GM19238 (cell line): ENCODE results near the gene TUT7.
"Not testable (repeated sequence)": the region's sequence is repeated elsewhere in the genome, so short reads cannot be mapped to it uniquely, and the experiment has no call there.

Experiments used
- DNase-seq: peaks from one replicate; pipeline ENCODE4 v3.0.0; 2011; ENCODE audit warnings: low spot score; ENCODE audit not compliant: insufficient read length

TUT7 gene

DNA sequence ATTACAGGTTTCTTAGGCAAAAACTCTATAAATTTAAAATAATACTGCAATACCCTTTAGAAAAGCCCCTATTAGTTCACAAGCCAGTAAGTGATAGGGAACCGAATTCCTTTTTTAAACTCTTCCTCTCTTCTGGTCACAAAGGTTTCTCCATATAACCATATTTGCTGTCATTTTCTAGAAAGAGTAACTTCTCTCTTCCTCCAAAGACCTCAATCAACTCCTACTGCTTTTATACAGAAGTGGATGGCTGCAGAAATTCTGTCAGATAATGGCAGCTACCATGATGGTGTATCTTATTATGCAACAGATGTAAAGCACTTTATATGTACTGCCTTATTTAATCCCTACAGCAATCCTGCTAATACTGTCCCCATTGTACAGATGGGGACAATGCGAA is 6.2 kb downstream of the TUT7 start:
- no peak for DNase-seq

DNA sequence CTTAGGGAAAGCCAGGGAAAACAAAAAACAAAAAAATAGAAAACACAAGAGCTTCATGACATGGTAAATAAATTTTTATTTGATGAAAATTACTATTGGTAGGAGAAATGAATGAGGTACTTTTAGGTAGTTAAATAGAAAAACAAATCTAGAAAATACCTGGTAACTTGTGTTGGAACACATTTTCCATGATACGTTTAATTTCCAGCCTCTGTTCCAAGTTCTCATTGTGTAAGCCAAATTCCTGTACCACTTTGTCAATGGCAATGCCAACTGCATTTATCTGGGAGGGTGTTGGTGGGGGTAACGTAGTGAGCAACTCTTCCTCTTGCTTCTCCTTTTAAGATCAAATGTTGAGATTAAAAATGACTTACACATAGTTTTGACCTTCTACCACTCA is 9.4 kb downstream of the TUT7 start:
- no peak for DNase-seq

DNA sequence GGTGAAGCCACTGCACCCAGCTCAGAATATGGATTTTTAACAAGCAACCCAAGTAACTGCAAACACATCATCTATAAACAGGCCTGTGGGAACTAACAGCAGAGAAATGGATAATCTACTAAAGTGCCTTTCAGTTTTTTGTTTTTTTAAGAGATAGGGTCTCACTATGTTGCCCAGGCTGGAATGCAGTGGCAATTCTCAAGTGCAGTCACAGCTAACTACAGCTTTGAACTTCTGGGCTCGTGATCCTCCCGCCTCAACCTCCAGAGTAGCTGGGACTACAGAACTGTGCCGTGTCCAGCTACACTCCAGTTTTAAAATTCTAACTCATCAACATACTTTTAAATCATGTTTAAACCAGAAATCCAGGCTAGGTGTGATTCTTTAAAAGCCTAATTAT is 11.9 kb downstream of the TUT7 start:
- no peak for DNase-seq

DNA sequence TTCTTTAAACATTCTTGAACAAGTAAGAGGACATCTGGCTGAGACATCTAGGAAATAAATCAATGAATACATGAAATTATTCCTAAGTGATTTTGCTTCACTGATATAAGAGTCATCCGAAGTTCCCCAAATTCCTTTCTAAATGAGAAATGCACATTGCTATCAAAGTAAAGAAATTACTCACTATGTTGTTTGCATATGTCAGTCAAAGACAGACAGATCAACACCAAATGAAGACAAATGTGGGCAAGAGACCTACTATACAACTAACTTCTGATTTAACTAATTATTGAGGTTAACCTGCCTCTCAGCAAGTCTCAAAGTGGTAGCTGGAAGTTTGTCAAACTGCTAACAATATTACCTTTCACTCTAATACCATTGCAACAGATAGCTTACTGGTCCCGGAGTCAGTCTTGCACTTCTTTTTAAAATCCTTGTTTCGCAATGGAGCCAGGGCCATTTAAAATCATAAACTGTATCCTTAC is 13.2 kb downstream of the TUT7 start:
- DNase-seq = no peak

DNA sequence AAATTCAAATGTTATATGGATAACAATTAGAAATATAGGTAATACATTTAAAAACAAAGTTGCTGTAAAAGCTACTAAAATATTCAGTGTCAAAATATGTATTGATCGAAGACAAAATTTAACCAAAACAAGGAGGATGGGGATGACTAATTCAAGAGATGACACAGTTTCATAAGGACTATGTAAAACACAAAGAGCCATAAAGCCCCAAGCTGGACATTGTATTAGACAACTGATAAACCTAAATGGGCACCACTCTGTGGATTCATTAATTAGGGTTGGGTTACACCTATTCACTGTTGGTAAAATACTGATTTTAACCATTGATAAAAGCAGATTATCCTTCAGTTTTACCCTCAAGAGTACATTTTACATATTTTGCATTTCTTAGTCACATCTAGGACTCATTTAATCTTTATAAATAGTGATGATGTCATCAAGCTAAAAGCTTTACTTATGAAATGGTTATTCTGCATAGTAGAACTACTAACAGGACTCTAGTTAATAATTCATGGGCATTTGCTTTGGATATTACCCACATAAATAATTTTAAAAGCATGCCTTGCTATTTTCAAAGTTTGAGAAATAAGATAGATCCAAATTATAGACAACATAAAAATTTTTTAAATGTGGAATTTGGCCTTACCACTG is 13.7 kb downstream of the TUT7 start:
- no peak for DNase-seq

DNA sequence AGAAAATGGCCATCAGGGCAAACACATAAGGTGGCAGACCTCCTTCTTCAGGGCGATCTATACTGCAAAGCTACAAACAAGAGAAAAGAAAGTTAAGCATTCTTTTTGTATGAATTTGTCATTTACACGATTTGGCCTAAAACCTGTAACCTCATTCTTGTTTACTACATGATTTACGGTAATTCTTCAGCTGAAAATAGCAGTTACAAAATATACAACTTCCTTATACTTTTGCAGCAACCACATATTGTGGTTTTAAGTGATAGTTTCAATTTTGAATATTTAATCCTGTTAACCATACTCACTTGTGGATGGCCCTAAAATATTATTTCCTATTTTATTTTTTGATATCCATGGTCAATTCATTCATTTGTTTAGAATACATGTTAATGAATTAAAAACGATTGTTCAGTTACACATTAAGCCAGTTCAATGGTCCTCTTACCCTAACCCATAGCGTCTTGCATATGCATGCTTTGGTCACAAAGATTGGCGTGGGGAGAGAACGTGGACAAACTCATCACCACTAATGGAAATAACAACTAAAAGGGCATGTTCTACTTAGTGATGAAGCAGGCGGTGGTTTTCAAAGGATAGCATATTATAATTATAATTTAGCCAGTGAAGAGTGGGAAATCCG is 16.6 kb downstream of the TUT7 start:
- no peak for DNase-seq

DNA sequence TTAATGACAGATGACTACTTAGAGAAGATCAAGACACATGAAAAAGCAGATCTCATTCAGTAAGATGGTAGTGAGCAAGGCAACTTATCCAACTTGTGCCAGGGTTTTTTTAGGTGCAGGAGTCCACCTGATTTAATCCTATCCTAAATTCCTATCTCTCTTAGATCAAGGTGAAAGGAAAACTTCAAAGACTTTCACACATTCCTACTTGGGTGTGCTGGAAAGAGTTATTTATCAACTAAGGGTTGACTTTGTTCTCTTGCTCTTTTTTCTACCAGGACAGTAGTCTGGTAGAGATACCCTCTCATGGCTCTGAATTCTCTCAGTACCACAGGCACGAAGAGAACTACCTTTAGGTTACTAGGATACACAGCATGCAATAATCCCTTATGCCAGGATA is 18.2 kb downstream of the TUT7 start:
- DNase-seq = no peak

DNA sequence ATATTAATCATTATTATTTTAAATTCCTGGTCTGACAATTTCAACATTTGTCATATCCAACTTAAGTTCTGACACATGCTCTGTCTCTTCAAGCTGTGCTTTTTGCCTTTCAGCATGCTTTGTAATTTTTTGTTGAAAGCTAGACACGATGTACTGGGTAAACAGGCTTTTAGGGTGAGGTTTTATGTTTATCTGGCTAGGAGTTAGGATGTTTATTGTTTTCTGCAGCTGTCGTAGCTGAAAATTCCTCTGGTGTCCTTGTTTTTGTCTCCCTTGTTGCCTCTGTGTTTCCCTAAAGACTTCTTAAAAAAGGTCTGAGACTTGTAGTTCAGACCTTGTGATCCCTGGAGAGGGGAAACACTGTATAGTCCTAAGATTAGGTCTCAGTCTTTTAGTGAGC is 20.6 kb downstream of the TUT7 start:
- no peak for DNase-seq

DNA sequence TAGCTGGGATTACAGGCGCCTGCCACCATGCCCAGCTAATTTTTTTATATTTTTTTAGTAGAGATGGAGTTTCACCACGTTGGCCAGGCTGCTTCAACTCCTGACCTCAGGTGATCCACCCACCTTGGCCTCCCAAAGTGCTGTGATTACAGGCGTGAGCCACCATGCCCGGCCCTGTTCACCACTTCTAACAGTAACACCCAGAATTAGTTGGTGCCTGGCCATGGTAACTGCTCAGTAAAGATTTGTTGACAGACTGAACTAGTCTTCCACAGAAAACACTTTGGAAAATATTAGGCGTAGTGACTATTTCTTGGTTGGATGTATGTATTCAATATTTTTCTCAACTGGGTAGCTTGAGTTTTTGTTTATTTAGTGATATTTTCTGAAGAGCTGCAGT is 24.0 kb downstream of the TUT7 start:
- DNase-seq = no peak

DNA sequence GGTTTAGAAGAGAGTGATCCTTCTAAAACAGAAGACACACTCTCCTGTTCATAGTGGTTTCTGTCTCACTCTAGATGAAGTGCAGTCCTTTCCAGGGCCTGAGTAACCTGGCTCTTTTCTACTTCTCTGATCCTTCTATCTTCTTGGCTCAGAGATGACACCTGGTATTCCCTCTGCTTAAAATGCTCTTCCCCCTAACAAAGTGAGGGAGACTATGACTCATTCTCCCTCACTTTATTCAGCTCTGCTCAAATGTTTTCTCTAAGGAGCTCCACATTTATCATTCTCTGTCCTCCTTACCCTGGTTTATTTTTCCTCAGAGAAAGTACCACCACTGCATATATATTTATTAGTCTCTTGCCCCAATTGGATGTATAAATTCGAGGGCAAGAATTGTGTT is 24.6 kb downstream of the TUT7 start:
- DNase-seq = no peak

DNA sequence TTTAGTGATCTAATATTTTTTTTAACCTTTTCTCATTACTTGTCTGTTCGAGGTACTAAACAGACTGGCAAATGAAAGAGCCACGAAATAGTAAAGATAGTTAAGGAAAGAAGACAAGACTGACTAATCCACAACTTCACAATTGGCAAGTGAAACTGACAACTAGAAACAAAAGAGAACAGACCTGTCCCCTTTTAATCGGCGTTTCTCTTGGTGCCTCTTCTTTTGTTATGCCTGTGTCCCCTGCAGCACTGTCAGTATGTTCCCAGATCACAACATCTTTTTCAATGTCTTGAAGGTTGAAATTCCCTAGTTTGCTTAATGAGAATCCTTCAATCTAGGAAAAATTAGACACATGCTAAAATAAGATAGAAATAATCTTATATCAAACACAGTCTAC is 26.1 kb downstream of the TUT7 start:
- DNase-seq = no peak

DNA sequence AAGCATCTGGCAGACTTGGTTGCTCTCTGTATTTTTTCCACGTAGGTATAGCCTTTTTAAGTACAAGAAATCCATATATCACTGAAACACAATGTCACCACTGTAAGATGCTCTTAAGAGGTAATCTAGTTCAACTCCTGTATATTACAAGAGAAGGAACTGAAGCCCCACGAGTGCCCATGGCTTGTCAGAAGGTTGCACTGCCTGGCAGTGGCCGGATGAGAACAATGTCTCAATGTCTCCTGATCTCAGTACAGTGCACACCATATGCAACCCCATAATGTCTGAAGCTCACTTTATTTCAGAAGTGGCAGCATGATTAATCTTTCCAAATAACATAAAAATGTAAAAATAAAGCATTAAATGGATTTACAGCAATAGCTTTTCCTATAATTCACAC is 27.7 kb downstream of the TUT7 start:
- DNase-seq = no peak

DNA sequence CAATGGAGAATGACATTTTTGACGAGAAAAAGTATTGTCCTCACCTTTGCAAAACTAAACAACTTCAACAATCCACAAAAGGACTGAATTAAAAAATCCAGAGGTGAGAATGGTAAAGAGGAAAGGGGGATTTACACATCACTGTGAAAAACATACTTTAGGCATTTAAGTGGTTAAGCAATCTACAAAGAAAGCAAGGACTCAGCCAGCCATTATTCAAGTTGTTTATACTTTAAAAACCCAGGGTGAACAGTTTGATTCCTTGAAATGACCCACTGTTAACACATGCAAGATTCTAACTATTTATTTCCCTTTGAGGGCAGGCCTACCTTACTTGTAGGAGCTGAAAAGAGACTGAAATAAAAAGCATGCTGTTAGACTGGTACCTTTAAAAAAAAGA is 29.3 kb downstream of the TUT7 start:
- no peak for DNase-seq

DNA sequence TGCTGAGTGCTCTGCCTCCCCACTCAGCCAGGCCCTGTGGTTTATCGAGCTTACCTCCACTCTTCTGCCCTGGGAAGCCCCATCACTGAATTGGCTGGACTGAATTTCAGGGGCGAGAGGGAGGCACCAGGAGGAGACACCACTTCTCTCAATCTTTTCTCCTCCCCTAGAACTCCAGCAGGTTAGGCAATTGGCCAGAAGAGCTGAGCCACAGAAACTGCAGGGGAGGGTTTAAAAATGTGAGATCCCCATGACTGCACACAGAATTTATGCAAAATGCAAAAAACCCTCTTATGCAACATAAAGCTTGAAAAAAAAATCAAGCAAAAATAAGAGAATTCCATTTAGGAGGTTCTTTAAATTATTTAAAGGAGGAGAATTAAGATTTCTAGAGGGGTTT is 29.9 kb downstream of the TUT7 start:
- DNase-seq = no peak

DNA sequence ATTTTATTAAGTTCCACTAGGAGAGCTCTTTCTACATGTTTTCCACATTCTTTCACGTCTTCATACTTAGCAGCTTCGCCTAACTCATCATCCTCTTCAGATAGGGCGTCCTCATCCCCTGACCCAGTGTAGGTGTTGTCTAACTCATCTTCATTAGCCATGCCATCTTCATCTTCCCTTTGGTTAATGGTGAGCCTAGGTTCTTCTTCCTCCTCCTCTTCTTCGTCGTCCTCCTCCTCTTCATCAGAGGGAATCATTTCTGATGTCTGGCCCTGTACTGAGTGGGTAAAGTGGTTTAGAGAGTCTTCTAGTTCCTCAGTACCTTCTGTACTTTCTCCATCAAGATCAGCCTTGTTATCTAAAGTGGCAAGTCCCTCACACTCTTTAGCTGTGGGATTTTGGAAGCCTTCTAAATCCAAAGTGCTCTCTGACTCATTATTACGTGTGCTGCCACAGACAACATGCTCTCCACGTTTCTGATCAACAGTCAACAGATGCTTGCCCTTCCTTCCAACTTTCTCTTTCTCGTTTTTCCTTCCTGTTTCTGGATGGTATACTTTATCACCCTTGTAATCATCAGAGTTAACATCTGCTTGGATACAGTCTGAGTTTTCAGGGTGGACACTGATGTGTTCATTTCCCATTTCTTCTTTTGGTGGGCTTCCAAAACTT is 31.1 kb downstream of the TUT7 start:
- no peak for DNase-seq

DNA sequence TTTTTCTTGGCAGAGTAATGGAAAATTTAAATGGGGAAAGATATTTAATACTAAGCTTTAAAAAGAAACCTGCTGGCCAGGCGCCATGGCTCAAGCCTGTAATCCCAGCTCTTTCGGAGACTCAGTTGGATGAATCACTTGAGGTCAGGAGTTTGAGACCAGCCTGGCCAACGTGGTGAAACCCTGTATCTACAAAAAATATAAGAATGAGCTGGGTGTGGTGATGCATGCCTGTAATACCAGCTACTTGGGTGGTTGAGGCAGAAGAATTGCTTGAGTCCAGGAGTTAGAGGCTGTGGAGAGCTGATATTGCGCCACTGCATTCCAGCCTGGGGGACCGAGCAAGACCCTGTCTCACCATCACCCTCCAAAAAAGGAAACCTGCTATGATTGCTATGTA is 32.8 kb downstream of the TUT7 start:
- DNase-seq = no peak

DNA sequence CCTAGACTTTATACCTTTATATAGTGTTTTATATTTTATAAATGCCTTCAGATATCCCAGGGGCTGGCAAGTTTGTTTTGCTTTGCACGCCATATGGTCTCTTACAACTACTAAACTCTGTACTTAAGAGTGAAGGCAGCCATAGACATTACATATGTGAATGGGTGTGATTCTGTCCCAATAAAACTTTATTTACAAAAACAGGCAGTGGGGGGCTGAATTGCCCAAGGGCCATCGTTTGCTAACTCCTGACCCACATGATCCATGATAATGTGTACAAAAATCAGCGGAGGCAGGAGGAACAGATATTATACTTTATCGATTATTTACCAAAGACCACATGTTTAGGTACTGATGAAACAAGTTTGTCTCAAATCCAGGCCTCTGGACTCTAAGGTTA is 36.0 kb downstream of the TUT7 start:
- no peak for DNase-seq

DNA sequence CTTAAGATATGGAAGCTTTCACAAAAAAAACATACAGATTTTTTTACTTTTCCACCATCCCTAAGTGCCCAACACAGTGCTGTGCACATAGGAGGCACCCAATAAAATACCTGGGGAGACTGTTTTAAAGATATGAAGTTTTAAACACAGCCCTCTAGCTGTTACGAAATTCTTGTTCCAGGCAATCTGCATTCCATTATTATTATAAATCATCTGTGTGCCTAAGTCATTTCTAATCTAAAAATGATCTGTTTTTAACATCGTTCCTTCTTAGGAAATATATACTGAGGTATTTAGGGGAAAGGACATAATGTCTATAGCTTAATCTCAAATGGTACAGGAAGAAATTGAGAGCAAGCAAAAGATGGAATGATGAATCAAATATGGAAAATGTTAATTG is 39.1 kb downstream of the TUT7 start:
- no peak for DNase-seq

DNA sequence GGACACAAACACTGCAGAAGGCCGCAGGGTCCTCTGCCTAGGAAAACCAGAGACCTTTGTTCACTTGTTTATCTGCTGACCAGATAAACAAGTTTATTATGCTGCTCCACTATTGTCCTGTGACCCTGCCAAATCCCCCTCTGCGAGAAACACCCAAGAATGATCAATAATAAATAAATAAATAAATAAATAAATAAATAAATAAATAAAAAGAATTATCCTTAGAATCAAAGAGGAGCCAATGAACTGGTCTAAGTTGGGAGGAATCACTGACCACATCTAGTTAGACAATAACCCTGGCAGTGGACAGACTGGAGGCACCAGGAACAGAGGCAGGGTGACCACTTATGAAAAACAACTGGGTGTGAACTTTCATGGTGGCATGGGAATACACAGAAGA is 41.3 kb downstream of the TUT7 start:
- DNase-seq = not testable (repeated sequence)

DNA sequence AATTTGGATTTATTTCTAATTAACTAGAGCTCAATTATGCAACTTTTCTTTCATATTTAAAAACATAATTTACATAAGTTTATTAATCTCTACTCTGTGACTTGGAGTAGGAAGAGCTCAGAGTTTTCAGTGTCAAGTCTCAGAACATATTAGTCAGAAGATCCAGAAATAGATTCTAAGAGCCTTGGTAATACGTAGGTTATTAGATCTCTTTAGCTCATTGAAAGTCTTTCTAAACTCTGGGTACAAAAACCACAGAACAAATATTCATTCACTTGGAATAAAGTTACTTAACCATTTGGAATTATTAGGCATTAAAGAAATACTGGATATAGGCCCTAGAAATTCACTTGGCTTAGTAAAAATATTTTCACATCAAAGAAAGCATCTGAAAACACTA is 45.5 kb downstream of the TUT7 start:
- DNase-seq = no peak

DNA sequence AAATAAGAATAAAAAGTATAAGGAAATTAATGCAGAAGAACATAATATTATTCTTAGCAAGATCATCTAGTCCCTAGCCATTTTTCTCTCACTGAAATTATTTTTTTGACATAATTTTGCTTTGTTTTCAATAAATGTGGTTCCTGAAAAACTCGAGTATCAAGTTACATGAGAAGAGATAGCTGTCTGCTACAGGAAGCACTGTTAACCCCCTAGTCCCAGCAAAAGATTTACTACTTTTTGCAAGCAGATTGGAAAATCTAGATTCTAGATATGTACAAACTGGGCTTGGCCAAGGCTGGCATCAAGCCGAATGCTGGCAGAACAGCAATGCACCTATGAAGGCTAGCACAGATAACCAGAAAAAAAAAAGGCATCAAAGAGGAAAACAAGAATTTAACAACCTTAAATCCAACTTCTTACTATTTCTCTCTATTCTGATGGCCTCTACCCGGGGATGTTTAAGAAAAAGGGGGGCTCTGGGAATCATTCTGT is 49.9 kb downstream of the TUT7 start:
- DNase-seq = no peak

DNA sequence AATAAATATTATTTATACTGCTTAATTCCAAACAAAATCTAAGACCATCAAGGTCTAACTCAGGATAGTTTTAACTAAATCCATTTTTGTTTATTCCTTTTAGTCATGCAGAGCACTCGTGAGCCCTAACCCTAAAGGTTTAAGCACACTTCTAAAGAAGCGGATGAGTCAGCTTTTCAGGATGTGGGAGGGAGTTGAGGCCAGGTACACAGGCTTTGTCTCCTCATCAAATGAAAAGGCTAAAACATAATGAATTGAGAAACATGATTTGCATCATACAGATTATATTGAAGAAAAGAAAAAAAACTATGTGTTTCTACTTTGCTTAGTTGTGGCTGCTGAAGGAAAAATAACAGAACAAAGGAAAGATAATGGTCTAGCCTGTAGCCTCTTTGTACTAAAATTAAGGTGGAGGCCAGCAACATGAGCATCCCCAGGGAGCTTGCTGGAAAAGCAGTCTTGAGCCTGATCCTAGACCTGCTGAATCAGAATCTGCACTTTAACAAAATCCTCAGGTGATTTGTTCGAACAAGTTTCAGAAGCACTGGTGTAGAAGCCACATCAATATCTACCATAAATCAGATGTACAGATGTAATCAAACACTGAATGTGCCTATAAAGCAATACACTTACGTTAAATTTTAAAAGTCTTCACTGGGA is 50.8 kb downstream of the TUT7 start:
- DNase-seq = no peak
